Measurements from ENCODE around the gene CCDC121. TPM values are rescaled to one million over a fixed set of nuclear protein-coding genes. Genes with fewer than 3 reads are reported as not detected.

The CCDC121 gene
- total and polyA plus RNA-seq, 9 of the 15 experiments (the other 6 are each of a cell fraction or from before 2014, with no cell fraction given): 2.2 to 4.7 (median 4.1) TPM

GRCh38 chr2:27582695-27583389, 46.0 kb downstream of the CCDC121 start, which contains the start of gene ZNF512 (continued):
- TF ChIP-seq MBD1 (CRISPR knock-in tag; IDR thresholded peaks at IDR 0.05) (no peak), MYNN (IDR thresholded peaks at IDR 0.05) (0 out of 2 replicates have a peak, but pooled peaks have one; percentile 53), MYNN (CRISPR knock-in tag; IDR thresholded peaks at IDR 0.05) (no peak), PTBP1 (IDR thresholded peaks at IDR 0.05; ENCODE audit: low read depth, low read length) (0 out of 2 replicates have a peak, but pooled peaks have one; percentile 8), SIX5 (IDR thresholded peaks at IDR 0.05; ENCODE audit: borderline replicate concordance in 1 of 2, insufficient read depth in 1 of 2, low read depth in 1 of 2, low read length in 2 of 2) (no peak), TBP (optimal IDR thresholded peaks at IDR 0.05; ENCODE audit: low read depth, low read length) (peak; percentile 90), ZNF589 (CRISPR knock-in tag; IDR thresholded peaks at IDR 0.05; ENCODE audit: low read depth) (0 out of 2 replicates have a peak, but pooled peaks have one; percentile 21), YY1 (IDR thresholded peaks at IDR 0.05; ENCODE audit: borderline replicate concordance in 1 of 3, control insufficient read depth in 1 of 3, extremely low read depth in 1 of 3, insufficient read depth in 3 of 3, insufficient read length in 1 of 3, insufficient replicate concordance in 2 of 3, low read depth in 1 of 3, low read length in 2 of 3) (peak in 2 of 3 experiments; percentile 33 to 44), ZNF644 (tag; IDR thresholded peaks at IDR 0.05; ENCODE audit: low read depth) (0 out of 2 replicates have a peak, but pooled peaks have one; percentile 42), ZNF398 (CRISPR knock-in tag; IDR thresholded peaks at IDR 0.05) (no peak), PML (IDR thresholded peaks at IDR 0.05; ENCODE audit: low read length) (peak; percentile 77), ZNF311 (CRISPR knock-in tag; IDR thresholded peaks at IDR 0.05) (no peak), ZNF609 (CRISPR knock-in tag; IDR thresholded peaks at IDR 0.05; ENCODE audit: borderline replicate concordance) (peak; percentile 58; the same call in 1 of the 2 replicates), FOXA3 (CRISPR knock-in tag; conservative IDR thresholded peaks at IDR 0.05 in 1 of 2, IDR thresholded peaks at IDR 0.05 in 1 of 2) (0 out of 4 replicates have a peak, but pooled peaks of 1 of the 2 experiments have one; percentile 1), NFIC (IDR thresholded peaks at IDR 0.05) (0 out of 2 replicates have a peak, but pooled peaks have one; percentile 5), KLF1 (tag; IDR thresholded peaks at IDR 0.05) (peak; percentile 75; the same call in 1 of the 2 replicates)

Measured in K562 (cell line).